Measurements from ENCODE around the gene CDYL2. TPM values are rescaled to one million over a fixed set of nuclear protein-coding genes. Genes with fewer than 3 reads are reported as not detected.

Gene CDYL2
- total RNA-seq, 4 donors from 2014 or later = 7.4 to 18.6 (median 9.4) TPM

- DNase-seq = no peak
- Histone ChIP-seq H3K4me3 (no peak overlapping the region), H3K27ac (no peak overlapping the region)
Measured at GRCh38 chr16:80846680-80847079, 42.3 kb upstream of the CDYL2 start.

GRCh38 chr16:80846275-80846674 lies 41.9 kb upstream of the CDYL2 start:
- Histone ChIP-seq H3K27me3 (no peaks in the 10 kb centered on the region), H3K4me3 (no peak overlapping the region), H3K9me3 (peaks cover 0 to 6% (median 0%) of the 10 kb centered on the region in 4 donors), H3K4me1 (no peaks in the 10 kb centered on the region), H3K36me3 (no peaks in the 10 kb centered on the region), H3K27ac (no peak overlapping the region)
- no peak for DNase-seq
- TF ChIP-seq POLR2A (IDR thresholded peaks at IDR 0.05) = no peak
- TF ChIP-seq CTCF (IDR thresholded peaks at IDR 0.05) = no peak

More at GRCh38 chr16:80846680-80847079, 42.3 kb upstream of the CDYL2 start:
- TF ChIP-seq POLR2A (IDR thresholded peaks at IDR 0.05) = no peak
- TF ChIP-seq CTCF (IDR thresholded peaks at IDR 0.05) = no peak
- Histone ChIP-seq H3K9me3 (peaks cover 0 to 6% (median 0%) of the 10 kb centered on the region in 4 donors), H3K4me1 (no peaks in the 10 kb centered on the region), H3K36me3 (no peaks in the 10 kb centered on the region), H3K27me3 (no peaks in the 10 kb centered on the region)

- Histone ChIP-seq H3K9me3 (peaks cover 0 to 6% (median 0%) of the 10 kb centered on the region in 4 donors), H3K4me3 (no peak overlapping the region)
- no peak for TF ChIP-seq POLR2A (IDR thresholded peaks at IDR 0.05)
- TF ChIP-seq CTCF (IDR thresholded peaks at IDR 0.05) = no peak
Measured at GRCh38 chr16:80844395-80844794, 40.0 kb upstream of the CDYL2 start.

GRCh38 chr16:80841231-80841630 lies 36.8 kb upstream of the CDYL2 start:
- Histone ChIP-seq H3K36me3 (no peaks in the 10 kb centered on the region), H3K27me3 (no peaks in the 10 kb centered on the region), H3K9me3 (peaks cover 0 to 6% (median 0%) of the 10 kb centered on the region in 4 donors), H3K4me3 (no peak overlapping the region), H3K4me1 (no peaks in the 10 kb centered on the region), H3K27ac (no peak overlapping the region)
- TF ChIP-seq CTCF (IDR thresholded peaks at IDR 0.05) (no peak), POLR2A (IDR thresholded peaks at IDR 0.05) (no peak)
- DNase-seq = no peak

More at GRCh38 chr16:80844395-80844794, 40.0 kb upstream of the CDYL2 start:
- H3K36me3 ChIP-seq = no peaks in the 10 kb centered on the region
- no peak for DNase-seq
- H3K4me1 ChIP-seq = no peaks in the 10 kb centered on the region
- H3K27me3 ChIP-seq = no peaks in the 10 kb centered on the region
- no peak overlapping the region for H3K27ac ChIP-seq

GRCh38 chr16:80837533-80838147 lies 33.2 kb upstream of the CDYL2 start:
- Histone ChIP-seq H3K27me3 (no peaks in the 10 kb centered on the region), H3K36me3 (no peaks in the 10 kb centered on the region), H3K4me3 (no peak overlapping the region), H3K4me1 (no peaks in the 10 kb centered on the region), H3K9me3 (no peaks in the 10 kb centered on the region), H3K27ac (no peak overlapping the region)
- no peak for DNase-seq
- no peak for TF ChIP-seq CTCF (IDR thresholded peaks at IDR 0.05)
- TF ChIP-seq POLR2A (IDR thresholded peaks at IDR 0.05) = no peak

All from Peyer's patch (tissue), 4 donors.